Measurements from ENCODE around the gene NRN1L. TPM values are rescaled to one million over a fixed set of nuclear protein-coding genes. Genes with fewer than 3 reads are reported as not detected.
A peak's percentile ranks its signal among the peaks of the same experiment; 100 is the strongest.

The NRN1L gene
- total RNA-seq, 1 donor from 2014 or later: 0.69 TPM

GRCh38 chr16:67856927-67857546 is 27.6 kb upstream of the NRN1L start:
- Histone ChIP-seq H3K4me1 (peaks cover 20% of the 10 kb centered on the region), H3K9me3 (no peaks in the 10 kb centered on the region), H3K4me3 (no peak overlapping the region), H3K27ac (peak overlapping the region; percentile 89), H3K27me3 (no peaks in the 10 kb centered on the region), H3K36me3 (peaks cover 11% of the 10 kb centered on the region)
- intact Hi-C loops (cut with DNase I): no loop called here
- TF ChIP-seq CTCF (IDR thresholded peaks at IDR 0.05): no peak
- ATAC-seq: no peak
- DNase-seq: no peak

GRCh38 chr16:67857547-67858233 is 27.0 kb upstream of the NRN1L start:
- DNase-seq (peak; percentile 84), ATAC-seq (peak; percentile 97)
- Histone ChIP-seq H3K9me3 (no peaks in the 10 kb centered on the region), H3K27me3 (no peaks in the 10 kb centered on the region), H3K36me3 (peaks cover 11% of the 10 kb centered on the region), H3K4me3 (no peak overlapping the region), H3K4me1 (peaks cover 20% of the 10 kb centered on the region), H3K27ac (peak overlapping the region; percentile 89)
- intact Hi-C loops (cut with DNase I): no loop called here
- TF ChIP-seq CTCF (IDR thresholded peaks at IDR 0.05): no peak

GRCh38 chr16:67858500-67858899 is 26.2 kb upstream of the NRN1L start:
- H3K27ac ChIP-seq: peak overlapping the region; percentile 89
- peaks cover 11% of the 10 kb centered on the region for H3K36me3 ChIP-seq
- no peak for DNase-seq
- H3K4me1 ChIP-seq: peaks cover 22% of the 10 kb centered on the region
- H3K9me3 ChIP-seq: no peaks in the 10 kb centered on the region
- peak; percentile 43 for ATAC-seq
- no peak overlapping the region for H3K4me3 ChIP-seq
- intact Hi-C loops (cut with DNase I): no loop called here
- no peak for TF ChIP-seq CTCF (IDR thresholded peaks at IDR 0.05)
- no peaks in the 10 kb centered on the region for H3K27me3 ChIP-seq

- Histone ChIP-seq H3K9me3 (no peaks in the 10 kb centered on the region), H3K4me1 (peaks cover 25% of the 10 kb centered on the region), H3K36me3 (peaks cover 19% of the 10 kb centered on the region), H3K4me3 (no peak overlapping the region), H3K27me3 (no peaks in the 10 kb centered on the region), H3K27ac (no peak overlapping the region)
- intact Hi-C loops (cut with DNase I): no loop called here
- DNase-seq: no peak
- TF ChIP-seq CTCF (IDR thresholded peaks at IDR 0.05): no peak
- ATAC-seq: no peak
Measured at GRCh38 chr16:67860589-67861398, 23.9 kb upstream of the NRN1L start.

GRCh38 chr16:67861877-67862276 is 22.8 kb upstream of the NRN1L start:
- H3K4me1 ChIP-seq: peaks cover 21% of the 10 kb centered on the region
- no peak for DNase-seq
- no peak for ATAC-seq
- no peak for TF ChIP-seq CTCF (IDR thresholded peaks at IDR 0.05)
- no peaks in the 10 kb centered on the region for H3K9me3 ChIP-seq
- H3K27me3 ChIP-seq: no peaks in the 10 kb centered on the region
- intact Hi-C loops (cut with DNase I): no loop called here
- no peak overlapping the region for H3K4me3 ChIP-seq
- no peak overlapping the region for H3K27ac ChIP-seq
- H3K36me3 ChIP-seq: peaks cover 30% of the 10 kb centered on the region
